Choroid plexus epithelial cell (primary cell): ENCODE data around the gene DENND10.

Experiments
- DNase-seq: peaks from one replicate; pipeline ENCODE4 v3.0.0-alpha.2; 2010; ENCODE audit warnings: low read depth
- H3K4me3 ChIP-seq: 2 replicates; pipeline ENCODE4 v1.5.1; 2011; ENCODE audit warnings: low read depth, mild to moderate bottlenecking, control low read depth, low read length, moderate library complexity
- CTCF ChIP-seq: conservative IDR thresholded peaks from 2 replicates; pipeline ENCODE4 v1.5.1; 2011; ENCODE audit warnings: low read depth, mild to moderate bottlenecking, control low read depth, inconsistent platforms, low read length, moderate library complexity

The DENND10 gene

GRCh38 chr10:119161680-119162451, 58.0 kb downstream of the DENND10 start:
- DNase-seq, result no peak
- H3K4me3 ChIP-seq, result no peak overlapping the region
- TF ChIP-seq CTCF, result peak; percentile 8

GRCh38 chr10:119162452-119163092, 58.7 kb downstream of the DENND10 start:
- no peak overlapping the region for H3K4me3 ChIP-seq
- DNase-seq, result no peak
- TF ChIP-seq CTCF, result no peak

GRCh38 chr10:119165171-119166117, 61.5 kb downstream of the DENND10 start, which contains the start of gene SFXN4:
SFXN4 (minus strand) TSS chr10:119165714; CDS start chr10:119165647, 67 bp downstream.
- H3K4me3 ChIP-seq, result peak within 1 kb of the TSS; percentile 86
- DNase-seq, result peak; percentile 44
- no peak for TF ChIP-seq CTCF

- no peak for DNase-seq
Observed at GRCh38 chr10:119166118-119166500, 62.2 kb downstream of the DENND10 start.

GRCh38 chr10:119166564-119166963, 62.7 kb downstream of the DENND10 start:
- no peak for TF ChIP-seq CTCF
- no peak overlapping the region for H3K4me3 ChIP-seq
- no peak for DNase-seq

More at GRCh38 chr10:119166118-119166500, 62.2 kb downstream of the DENND10 start:
- peak overlapping the region; percentile 86 for H3K4me3 ChIP-seq
- no peak for TF ChIP-seq CTCF

GRCh38 chr10:119167041-119167440, 63.1 kb downstream of the DENND10 start:
- no peak for TF ChIP-seq CTCF
- no peak for DNase-seq
- no peak overlapping the region for H3K4me3 ChIP-seq
